Raji (cell line): ENCODE data around the gene ZC3H4.

Experiments used
- POLR2A ChIP-seq: IDR thresholded peaks from 2 replicates; pipeline ENCODE4 v1.6.1; 2011; ENCODE audit warnings: low read depth, low read length, control low read depth; ENCODE audit not compliant: insufficient read depth

ZC3H4 gene

GRCh38 chr19:47102346-47103060 lies 11.1 kb downstream of the ZC3H4 start:
- no peak for TF ChIP-seq POLR2A

- no peak for TF ChIP-seq POLR2A
Measured at GRCh38 chr19:47100290-47100689, 13.3 kb downstream of the ZC3H4 start.

- TF ChIP-seq POLR2A, result no peak
Measured at GRCh38 chr19:47099576-47100050, 14.0 kb downstream of the ZC3H4 start.

GRCh38 chr19:47098608-47099007 lies 15.0 kb downstream of the ZC3H4 start:
- no peak for TF ChIP-seq POLR2A

- no peak for TF ChIP-seq POLR2A
Measured at GRCh38 chr19:47097396-47098201, 16.0 kb downstream of the ZC3H4 start.

GRCh38 chr19:47096721-47097120 lies 16.9 kb downstream of the ZC3H4 start:
- TF ChIP-seq POLR2A, result no peak

- TF ChIP-seq POLR2A, result no peak
Measured at GRCh38 chr19:47096100-47096704, 17.4 kb downstream of the ZC3H4 start.

- TF ChIP-seq POLR2A, result no peak
Measured at GRCh38 chr19:47095476-47096099, 18.0 kb downstream of the ZC3H4 start.

GRCh38 chr19:47094557-47095475 lies 18.8 kb downstream of the ZC3H4 start:
- TF ChIP-seq POLR2A, result no peak

- TF ChIP-seq POLR2A, result no peak
Measured at GRCh38 chr19:47093841-47094240, 19.7 kb downstream of the ZC3H4 start.

- TF ChIP-seq POLR2A, result no peak
Measured at GRCh38 chr19:47093254-47093653, 20.3 kb downstream of the ZC3H4 start.

- no peak for TF ChIP-seq POLR2A
Measured at GRCh38 chr19:47089767-47090350, 23.7 kb downstream of the ZC3H4 start.

- TF ChIP-seq POLR2A, result no peak
Measured at GRCh38 chr19:47086280-47086679, 27.3 kb downstream of the ZC3H4 start.

- no peak for TF ChIP-seq POLR2A
Measured at GRCh38 chr19:47084879-47085439, 28.6 kb downstream of the ZC3H4 start.
